ENCODE data around the gene TMEM179B. TPM values are rescaled to one million over a fixed set of nuclear protein-coding genes. Genes with fewer than 3 reads are reported as not detected.

The TMEM179B gene
- 77.5 to 92.9 TPM (median 83.8 TPM) in 5 replicates for total RNA-seq (2022; extraction: Qiagen RNA extraction; ENCODE audit: low read depth)

GRCh38 chr11:62787005-62787759 is at the start of gene TMEM179B:
Gene TMEM179B (plus strand): TSS chr11:62787402. CDS start chr11:62787432, 30 bp downstream.

DNA sequence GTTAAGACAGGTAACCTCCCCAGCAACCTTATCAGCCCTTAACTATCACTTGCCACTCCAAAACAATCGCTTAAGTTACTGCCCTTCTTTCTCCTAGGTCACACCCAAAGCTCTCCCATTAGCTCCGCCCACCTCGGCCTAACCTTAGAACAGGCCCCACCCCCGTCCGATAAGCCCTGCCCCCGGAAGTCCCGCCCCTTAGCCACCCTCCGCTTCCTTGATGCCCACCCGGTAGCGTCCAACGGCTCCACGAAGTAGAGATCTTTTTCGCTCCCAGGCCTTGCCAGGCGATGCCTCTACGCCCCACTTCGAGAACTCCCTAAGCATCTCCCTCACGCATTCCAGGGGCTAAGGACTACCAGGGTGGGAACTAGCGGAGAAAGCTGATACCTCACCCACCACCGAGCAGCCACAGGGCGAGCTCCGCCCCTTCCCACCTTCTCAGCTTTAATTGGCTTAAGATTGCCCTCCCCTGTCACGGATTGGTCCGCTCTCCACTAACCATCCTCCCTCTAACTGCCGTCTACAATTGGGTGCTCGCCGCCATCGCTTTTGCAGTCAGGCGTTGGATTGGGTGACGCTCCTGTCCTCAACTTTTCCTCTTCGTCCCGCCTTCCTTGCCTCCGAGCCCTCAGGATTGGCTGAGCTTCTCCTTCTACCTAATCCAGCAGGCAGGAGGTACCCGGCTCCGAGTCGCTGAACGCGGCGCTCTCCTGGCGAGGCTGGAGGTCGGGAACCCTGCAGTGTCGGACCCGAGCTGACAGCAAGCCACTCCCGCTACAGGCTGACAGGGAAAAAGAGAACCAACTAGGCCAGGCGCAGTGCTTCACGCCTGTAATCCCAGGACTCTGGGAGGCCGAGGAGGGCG is 33.2 kb upstream of the TMEM179B start, which contains the start of gene ZBTB3:
Gene ZBTB3 (minus strand): TSS at position 425 of the 868 bp plus-strand sequence. CDS start 496 bp downstream, outside the sequence.

GRCh38 chr11:62771144-62772021 is 15.8 kb upstream of the TMEM179B start, which contains the start of gene TAF6L:
Gene TAF6L (plus strand): TSS chr11:62771396. CDS start chr11:62775784, 4,388 bp downstream.

GRCh38 chr11:62791501-62792201 is 4.4 kb downstream of the TMEM179B start, which contains the start of gene TMEM223:
Gene TMEM223 (minus strand): TSS chr11:62792006. CDS start chr11:62791994, 12 bp downstream.

DNA sequence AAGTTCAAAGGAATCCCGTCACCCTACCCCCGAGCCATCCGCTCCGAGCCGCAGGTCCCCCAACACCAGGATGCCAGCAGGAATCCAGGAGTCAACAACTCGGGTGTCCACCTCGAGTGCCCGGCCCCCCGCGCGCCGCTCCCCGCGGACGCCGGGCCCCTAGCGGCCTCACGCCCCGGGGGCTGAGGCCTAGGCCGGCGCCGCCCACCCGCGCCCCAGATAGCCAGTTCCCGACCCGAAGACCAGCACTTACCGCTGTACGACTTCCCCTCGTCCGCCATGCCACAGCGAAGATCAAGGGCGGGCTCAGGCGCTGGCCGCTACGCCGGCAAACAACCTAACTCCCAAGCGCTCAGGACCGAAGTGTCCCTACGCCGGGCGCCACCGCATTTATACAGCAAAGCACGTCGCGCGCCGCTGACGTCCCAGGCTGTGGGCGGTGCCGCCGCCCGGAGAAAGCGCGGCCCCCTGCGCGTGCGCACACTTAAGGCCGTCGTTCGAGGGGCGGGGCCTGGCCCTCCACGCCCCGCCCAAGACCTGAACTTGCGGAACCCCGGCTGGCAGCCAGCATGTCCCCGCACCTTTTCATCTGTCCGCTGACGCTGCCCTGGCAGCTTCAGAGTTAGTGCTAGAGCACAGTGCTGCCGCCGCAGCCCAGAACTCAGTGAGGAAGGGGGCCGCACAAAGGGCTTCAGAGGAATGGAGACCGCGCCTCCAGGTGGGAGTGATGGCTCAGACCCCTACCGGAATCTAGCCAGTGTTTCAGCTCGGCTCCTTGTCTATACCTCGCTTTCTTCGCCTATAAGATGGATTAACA is 18.1 kb downstream of the TMEM179B start, which contains the start of gene NXF1:
Gene NXF1 (minus strand): TSS at position 365 of the 817 bp plus-strand sequence. CDS start 84 bp downstream, at position 281.

GRCh38 chr11:62831520-62832335 is 44.5 kb downstream of the TMEM179B start, which contains the start of gene STX5:
Gene STX5 (minus strand): TSS chr11:62832051. CDS start chr11:62831243, 808 bp downstream.

DNA sequence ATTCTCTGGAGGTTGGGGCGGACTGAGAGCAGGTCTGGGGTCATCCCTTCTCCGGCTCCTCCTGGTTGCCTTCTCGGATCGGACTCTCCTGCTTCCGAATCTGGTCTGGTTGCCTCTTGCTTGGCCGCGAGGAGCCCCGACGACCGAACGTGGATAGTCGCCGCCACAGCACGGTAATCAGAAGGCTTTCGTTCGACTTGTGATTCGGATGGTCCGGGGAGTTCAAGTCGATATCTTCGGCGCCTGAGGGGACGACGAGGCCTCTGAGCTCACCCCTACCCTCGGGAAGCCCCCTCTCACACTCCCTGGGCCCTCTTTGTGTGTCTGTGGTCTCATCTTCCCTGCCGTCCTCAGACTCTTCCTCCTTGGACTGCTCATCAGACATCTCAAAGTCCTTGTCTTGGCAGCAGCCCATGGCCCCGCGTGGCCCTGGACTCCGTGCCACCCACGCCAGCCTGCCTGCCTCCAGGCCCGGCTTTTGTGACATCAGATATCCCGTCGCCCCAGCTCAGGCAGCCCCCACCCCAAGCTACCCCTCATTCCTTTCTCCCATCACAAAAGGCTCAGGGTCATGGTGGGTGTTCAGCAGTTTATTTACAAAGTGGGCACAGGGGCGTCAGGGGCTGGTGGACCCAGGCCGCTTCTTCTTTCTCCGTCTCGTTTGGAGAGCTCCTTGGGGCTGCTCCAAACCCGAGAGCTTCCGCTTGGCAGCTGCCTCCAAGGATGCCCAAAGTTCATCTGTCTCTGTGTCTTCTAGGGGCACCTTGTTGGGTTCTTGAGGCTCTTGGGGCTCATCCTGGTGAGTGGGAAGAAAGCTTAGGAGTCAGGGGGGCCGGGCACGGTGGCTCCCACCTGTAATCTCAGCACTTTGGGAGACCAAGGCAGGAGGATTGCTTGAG is 45.4 kb downstream of the TMEM179B start, which contains the start of gene TEX54:
Gene TEX54 (minus strand): TSS at position 506 of the 899 bp plus-strand sequence.

GRCh38 chr11:62839050-62839945 is 52.1 kb downstream of the TMEM179B start, which contains the start of gene WDR74:
Gene WDR74 (minus strand): TSS chr11:62839590. CDS start chr11:62839570, 20 bp downstream.

Other genes starting within 250 kb of the TMEM179B start
- gene AHNAK, start 240.6 kb upstream of the TMEM179B start, total RNA-seq (2022; extraction: Qiagen RNA extraction; ENCODE audit: low read depth) = 304 to 395 TPM (median 360 TPM) in 5 replicates
- 1,850 to 2,033 TPM (median 1,975 TPM) in 5 replicates for gene EEF1G, start 213.5 kb upstream of the TMEM179B start, total RNA-seq (2022; extraction: Qiagen RNA extraction; ENCODE audit: low read depth)
- gene TUT1, start 195.9 kb upstream of the TMEM179B start, total RNA-seq (2022; extraction: Qiagen RNA extraction; ENCODE audit: low read depth) = 12.2 to 15.0 TPM (median 14.7 TPM) in 5 replicates
- gene MTA2, start 185.5 kb upstream of the TMEM179B start, total RNA-seq (2022; extraction: Qiagen RNA extraction; ENCODE audit: low read depth) = 82.9 to 91.9 TPM (median 87.9 TPM) in 5 replicates
- gene EML3, start 174.6 kb upstream of the TMEM179B start, total RNA-seq (2022; extraction: Qiagen RNA extraction; ENCODE audit: low read depth) = 17.5 to 23.8 TPM (median 22.3 TPM) in 5 replicates
- gene ROM1, start 174.1 kb upstream of the TMEM179B start, total RNA-seq (2022; extraction: Qiagen RNA extraction; ENCODE audit: low read depth) = 3.7 to 5.5 TPM (median 4.0 TPM) in 5 replicates
- 41.9 to 58.0 TPM (median 50.7 TPM) in 5 replicates for gene B3GAT3, start 165.4 kb upstream of the TMEM179B start, total RNA-seq (2022; extraction: Qiagen RNA extraction; ENCODE audit: low read depth)
- gene GANAB, start 140.8 kb upstream of the TMEM179B start, total RNA-seq (2022; extraction: Qiagen RNA extraction; ENCODE audit: low read depth) = 237 to 277 TPM (median 252 TPM) in 5 replicates
- 16.8 to 21.9 TPM (median 20.6 TPM) in 5 replicates for gene INTS5, start 134.1 kb upstream of the TMEM179B start, total RNA-seq (2022; extraction: Qiagen RNA extraction; ENCODE audit: low read depth)
- 128 to 151 TPM (median 135 TPM) in 5 replicates for gene C11orf98, start 122.2 kb upstream of the TMEM179B start, total RNA-seq (2022; extraction: Qiagen RNA extraction; ENCODE audit: low read depth)
- gene CSKMT, start 122.1 kb upstream of the TMEM179B start, total RNA-seq (2022; extraction: Qiagen RNA extraction; ENCODE audit: low read depth) = 10.6 to 15.9 TPM (median 12.7 TPM) in 5 replicates
- gene UQCC3, start 115.7 kb upstream of the TMEM179B start, total RNA-seq (2022; extraction: Qiagen RNA extraction; ENCODE audit: low read depth) = 26.5 to 36.8 TPM (median 35.2 TPM) in 5 replicates
- gene LBHD1, start 115.1 kb upstream of the TMEM179B start, total RNA-seq (2022; extraction: Qiagen RNA extraction; ENCODE audit: low read depth) = 3.8 to 4.6 TPM (median 4.2 TPM) in 5 replicates
- 111 to 129 TPM (median 116 TPM) in 5 replicates for gene UBXN1, start 108.3 kb upstream of the TMEM179B start, total RNA-seq (2022; extraction: Qiagen RNA extraction; ENCODE audit: low read depth)
- 0.06 to 0.17 TPM (median 0.10 TPM) in 4 of 5 replicates, not detected in the other for gene LRRN4CL, start 97.9 kb upstream of the TMEM179B start, total RNA-seq (2022; extraction: Qiagen RNA extraction; ENCODE audit: low read depth)
- gene BSCL2, start 80.0 kb upstream of the TMEM179B start, total RNA-seq (2022; extraction: Qiagen RNA extraction; ENCODE audit: low read depth) = 61.1 to 97.7 TPM (median 72.8 TPM) in 5 replicates
- gene GNG3, start 79.7 kb upstream of the TMEM179B start, total RNA-seq (2022; extraction: Qiagen RNA extraction; ENCODE audit: low read depth) = not detected in 5 replicates
- gene HNRNPUL2, start 59.9 kb upstream of the TMEM179B start, total RNA-seq (2022; extraction: Qiagen RNA extraction; ENCODE audit: low read depth) = 36.2 to 42.4 TPM (median 39.6 TPM) in 5 replicates
- gene TTC9C, start 58.9 kb upstream of the TMEM179B start, total RNA-seq (2022; extraction: Qiagen RNA extraction; ENCODE audit: low read depth) = 29.4 to 34.3 TPM (median 30.7 TPM) in 5 replicates
- 1.2 to 1.9 TPM (median 1.4 TPM) in 5 replicates for gene ZBTB3, start 33.2 kb upstream of the TMEM179B start, total RNA-seq (2022; extraction: Qiagen RNA extraction; ENCODE audit: low read depth)
- gene POLR2G, start 25.8 kb upstream of the TMEM179B start, total RNA-seq (2022; extraction: Qiagen RNA extraction; ENCODE audit: low read depth) = 172 to 182 TPM (median 178 TPM) in 5 replicates
- 12.1 to 14.7 TPM (median 12.9 TPM) in 5 replicates for gene TAF6L, start 16.0 kb upstream of the TMEM179B start, total RNA-seq (2022; extraction: Qiagen RNA extraction; ENCODE audit: low read depth)
- 18.0 to 29.5 TPM (median 28.1 TPM) in 5 replicates for gene TMEM223, start 4.6 kb downstream of the TMEM179B start, total RNA-seq (2022; extraction: Qiagen RNA extraction; ENCODE audit: low read depth)
- gene NXF1, start 18.0 kb downstream of the TMEM179B start, total RNA-seq (2022; extraction: Qiagen RNA extraction; ENCODE audit: low read depth) = 38.0 to 53.7 TPM (median 50.7 TPM) in 5 replicates
- gene STX5, start 44.6 kb downstream of the TMEM179B start, total RNA-seq (2022; extraction: Qiagen RNA extraction; ENCODE audit: low read depth) = 17.8 to 25.6 TPM (median 24.5 TPM) in 5 replicates
- gene TEX54, start 45.4 kb downstream of the TMEM179B start, total RNA-seq (2022; extraction: Qiagen RNA extraction; ENCODE audit: low read depth) = not detected in 5 replicates
- gene WDR74, start 52.2 kb downstream of the TMEM179B start, total RNA-seq (2022; extraction: Qiagen RNA extraction; ENCODE audit: low read depth) = 73.9 to 82.8 TPM (median 77.6 TPM) in 5 replicates
- 877 to 1,068 TPM (median 992 TPM) in 5 replicates for gene SLC3A2, start 93.5 kb downstream of the TMEM179B start, total RNA-seq (2022; extraction: Qiagen RNA extraction; ENCODE audit: low read depth)
- 0.06 TPM in 2 of 5 replicates, not detected in the others for gene CHRM1, start 134.0 kb downstream of the TMEM179B start, total RNA-seq (2022; extraction: Qiagen RNA extraction; ENCODE audit: low read depth)
- not detected in 5 replicates for gene SLC22A6, start 197.6 kb downstream of the TMEM179B start, total RNA-seq (2022; extraction: Qiagen RNA extraction; ENCODE audit: low read depth)
- not detected in 5 replicates for gene SLC22A8, start 228.4 kb downstream of the TMEM179B start, total RNA-seq (2022; extraction: Qiagen RNA extraction; ENCODE audit: low read depth)

All from A549 treated with GW870086 at 1 μM for 4 hours (cell line).